Frontal cortex (tissue), 1 donor: ENCODE measurements around the gene SORD. TPM values are rescaled to one million over a fixed set of nuclear protein-coding genes. Genes with fewer than 3 reads are reported as not detected.

Source experiments
- small RNA-seq: library from RNA; depleted of rRNA; stranded (forward); fragments of <200 nt; gene quantifications from one replicate; pipeline ENCODE3, GENCODE V24; 2014
- total RNA-seq: library from RNA; depleted of rRNA; stranded (reverse); fragments of >200 nt; gene quantifications from one replicate; pipeline ENCODE4 v1.2.3, GENCODE V29; 2014

The SORD gene
- total RNA-seq, 1 donor from 2014 or later: 4.5 TPM

Small RNA genes within 50 kb of the gene (small RNA-seq; reads per million reads assigned to genes)
- gene RF00019: not detected
- not detected for gene RNU1-78P
- not detected for gene RNU6-966P

Other genes with a start within 250 kb of the SORD start
- not detected for gene TERB2, start 66.5 kb upstream of the SORD start, total RNA-seq
- not detected for gene DUOX2, start 91.0 kb downstream of the SORD start, total RNA-seq
- not detected for gene DUOXA2, start 91.1 kb downstream of the SORD start, total RNA-seq
- not detected for gene DUOXA1, start 106.7 kb downstream of the SORD start, total RNA-seq
- not detected for gene DUOX1, start 106.8 kb downstream of the SORD start, total RNA-seq
- 49.3 TPM for gene SHF, start 164.8 kb downstream of the SORD start, total RNA-seq
- not detected for gene SLC28A2, start 229.0 kb downstream of the SORD start, total RNA-seq